Measurements from ENCODE around the gene ALPK1.

ALPK1 gene

DNA sequence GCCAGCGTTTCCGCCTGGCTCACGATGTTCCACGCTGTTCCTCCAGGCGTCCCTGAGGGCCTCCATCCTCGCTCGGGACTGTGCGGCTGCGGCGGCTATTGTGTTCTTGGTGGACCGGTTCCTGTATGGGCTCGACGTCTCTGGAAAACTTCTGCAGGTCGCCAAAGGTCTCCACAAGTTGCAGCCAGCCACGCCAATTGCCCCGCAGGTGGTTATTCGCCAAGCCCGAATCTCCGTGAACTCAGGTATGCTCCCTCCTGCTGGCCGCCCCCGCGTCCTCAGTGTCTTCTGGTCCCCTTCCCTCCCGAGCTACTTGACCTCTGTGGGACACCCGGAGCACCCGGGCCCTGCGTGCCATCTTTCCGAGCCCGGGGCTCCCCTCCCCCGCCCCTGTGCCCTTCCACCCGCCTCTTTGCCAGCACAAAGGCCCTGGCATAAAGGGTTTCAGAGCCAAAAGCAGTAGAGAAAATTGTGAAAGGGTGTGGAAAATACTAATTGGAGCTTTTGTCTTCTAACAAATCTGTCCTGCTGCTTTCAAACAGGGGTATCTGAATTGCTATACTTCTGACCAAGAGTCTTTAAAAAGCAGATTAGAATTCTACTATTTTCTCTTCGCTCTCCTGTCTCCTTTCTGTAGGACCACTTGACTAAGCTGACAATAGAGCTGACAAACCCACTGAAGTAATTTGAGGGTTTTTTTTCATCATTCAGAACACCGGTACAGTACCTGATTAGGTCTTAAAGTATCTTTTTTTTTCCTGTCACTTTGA is 114.8 kb downstream of the ALPK1 start:
- no peak for DNase-seq
- no peaks in the 10 kb centered on the region for H3K79me2 ChIP-seq (ENCODE audit: low read length)
- no peak overlapping the region for H3K27ac ChIP-seq (ENCODE audit: low read length)
- no peak for TF ChIP-seq EZH2phosphoT487 (IDR thresholded peaks at IDR 0.05; ENCODE audit: low read length)
- no peak for TF ChIP-seq EZH2 (optimal IDR thresholded peaks at IDR 0.05; ENCODE audit: low read depth, low read length)
- TF ChIP-seq, protein P1, sequence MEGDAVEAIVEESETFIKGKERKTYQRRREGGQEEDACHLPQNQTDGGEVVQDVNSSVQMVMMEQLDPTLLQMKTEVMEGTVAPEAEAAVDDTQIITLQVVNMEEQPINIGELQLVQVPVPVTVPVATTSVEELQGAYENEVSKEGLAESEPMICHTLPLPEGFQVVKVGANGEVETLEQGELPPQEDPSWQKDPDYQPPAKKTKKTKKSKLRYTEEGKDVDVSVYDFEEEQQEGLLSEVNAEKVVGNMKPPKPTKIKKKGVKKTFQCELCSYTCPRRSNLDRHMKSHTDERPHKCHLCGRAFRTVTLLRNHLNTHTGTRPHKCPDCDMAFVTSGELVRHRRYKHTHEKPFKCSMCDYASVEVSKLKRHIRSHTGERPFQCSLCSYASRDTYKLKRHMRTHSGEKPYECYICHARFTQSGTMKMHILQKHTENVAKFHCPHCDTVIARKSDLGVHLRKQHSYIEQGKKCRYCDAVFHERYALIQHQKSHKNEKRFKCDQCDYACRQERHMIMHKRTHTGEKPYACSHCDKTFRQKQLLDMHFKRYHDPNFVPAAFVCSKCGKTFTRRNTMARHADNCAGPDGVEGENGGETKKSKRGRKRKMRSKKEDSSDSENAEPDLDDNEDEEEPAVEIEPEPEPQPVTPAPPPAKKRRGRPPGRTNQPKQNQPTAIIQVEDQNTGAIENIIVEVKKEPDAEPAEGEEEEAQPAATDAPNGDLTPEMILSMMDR (IDR thresholded peaks at IDR 0.05; ENCODE audit: low read length) = no peak
- H3K9me2 ChIP-seq (replicated peaks; ENCODE audit: insufficient read depth, low read length) = no peaks in the 10 kb centered on the region
- no peak overlapping the region for H2AFZ ChIP-seq (ENCODE audit: low read length)
- H3K36me3 ChIP-seq (replicated peaks; ENCODE audit: insufficient read depth, low read length) = no peaks in the 10 kb centered on the region
- H3K9ac ChIP-seq (ENCODE audit: low read length) = no peak overlapping the region
- no peak overlapping the region for H3K4me2 ChIP-seq (ENCODE audit: low read depth, low read length)
- no peaks in the 10 kb centered on the region for H3K4me1 ChIP-seq (ENCODE audit: low read length)
- H3K9me3 ChIP-seq (replicated peaks; ENCODE audit: insufficient read depth, low read length) = no peaks in the 10 kb centered on the region
- no peaks in the 10 kb centered on the region for H3F3A ChIP-seq (ENCODE audit: insufficient read depth, low read length)
- no peak overlapping the region for H3K4me3 ChIP-seq (ENCODE audit: low read length)
- H4K20me1 ChIP-seq (ENCODE audit: insufficient read depth, low read length) = no peaks in the 10 kb centered on the region
- no peaks in the 10 kb centered on the region for H3K27me3 ChIP-seq (replicated peaks; ENCODE audit: insufficient read depth, low read length)

DNA sequence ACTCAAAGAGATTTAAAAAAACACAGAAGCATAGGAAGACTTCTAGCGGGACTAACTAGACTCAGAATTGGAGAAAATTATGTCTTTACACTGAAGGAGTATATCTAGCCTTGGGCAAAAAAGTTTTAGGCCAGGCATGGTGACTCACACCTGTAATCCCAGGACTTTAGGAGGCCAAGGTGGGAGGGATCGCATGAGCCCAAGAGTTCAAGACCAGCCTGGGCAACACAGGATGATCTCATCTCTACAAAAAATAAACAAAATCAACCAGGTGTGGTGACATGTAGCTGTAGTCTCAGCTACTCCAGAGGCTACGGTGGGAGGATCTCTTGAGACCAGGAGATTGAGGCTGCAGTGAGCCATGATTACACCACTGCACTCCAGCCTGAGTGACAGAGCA is 119.3 kb downstream of the ALPK1 start:
- Histone ChIP-seq H3K36me3 (replicated peaks; ENCODE audit: insufficient read depth, low read length) (no peaks in the 10 kb centered on the region), H3K79me2 (ENCODE audit: low read length) (no peaks in the 10 kb centered on the region), H4K20me1 (ENCODE audit: insufficient read depth, low read length) (no peaks in the 10 kb centered on the region), H3K9me2 (replicated peaks; ENCODE audit: insufficient read depth, low read length) (no peaks in the 10 kb centered on the region), H3K4me1 (ENCODE audit: low read length) (no peaks in the 10 kb centered on the region), H3K9me3 (replicated peaks; ENCODE audit: insufficient read depth, low read length) (no peaks in the 10 kb centered on the region), H3K27me3 (replicated peaks; ENCODE audit: insufficient read depth, low read length) (no peaks in the 10 kb centered on the region), H3K4me3 (ENCODE audit: low read length) (no peak overlapping the region), H3F3A (ENCODE audit: insufficient read depth, low read length) (no peaks in the 10 kb centered on the region), H3K4me2 (ENCODE audit: low read depth, low read length) (no peak overlapping the region), H2AFZ (ENCODE audit: low read length) (no peak overlapping the region), H3K9ac (ENCODE audit: low read length) (no peak overlapping the region), H3K27ac (ENCODE audit: low read length) (no peak overlapping the region)
- TF ChIP-seq, protein P1 (IDR thresholded peaks at IDR 0.05; ENCODE audit: low read length) = no peak
- no peak for TF ChIP-seq EZH2 (optimal IDR thresholded peaks at IDR 0.05; ENCODE audit: low read depth, low read length)
- no peak for TF ChIP-seq EZH2phosphoT487 (IDR thresholded peaks at IDR 0.05; ENCODE audit: low read length)
- DNase-seq = no peak

DNA sequence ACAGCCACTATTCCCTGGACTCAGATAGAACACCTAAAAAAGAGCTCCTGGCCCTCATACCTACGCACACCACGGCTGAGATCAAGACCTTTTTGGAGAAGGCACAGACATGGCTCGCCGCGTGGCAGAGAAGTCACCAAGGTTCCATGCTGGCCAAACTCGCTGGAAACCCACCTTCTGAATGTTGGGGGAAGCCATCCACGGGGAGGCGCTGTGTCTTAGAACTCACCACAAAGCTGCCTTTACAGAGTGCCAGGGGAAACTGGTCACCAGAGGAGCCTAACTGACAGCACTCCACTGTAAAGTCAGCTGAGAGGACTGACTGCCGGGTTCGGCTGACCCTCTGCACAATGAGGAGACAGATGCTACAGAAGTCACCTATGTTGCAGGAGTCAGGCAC is 120.9 kb downstream of the ALPK1 start:
- Histone ChIP-seq H3K9me3 (replicated peaks; ENCODE audit: insufficient read depth, low read length) (no peaks in the 10 kb centered on the region), H4K20me1 (ENCODE audit: insufficient read depth, low read length) (no peaks in the 10 kb centered on the region), H3K27ac (ENCODE audit: low read length) (no peak overlapping the region), H3K79me2 (ENCODE audit: low read length) (no peaks in the 10 kb centered on the region), H3K4me1 (ENCODE audit: low read length) (no peaks in the 10 kb centered on the region), H3K27me3 (replicated peaks; ENCODE audit: insufficient read depth, low read length) (no peaks in the 10 kb centered on the region), H2AFZ (ENCODE audit: low read length) (no peak overlapping the region), H3K36me3 (replicated peaks; ENCODE audit: insufficient read depth, low read length) (no peaks in the 10 kb centered on the region), H3K9me2 (replicated peaks; ENCODE audit: insufficient read depth, low read length) (no peaks in the 10 kb centered on the region), H3K4me2 (ENCODE audit: low read depth, low read length) (no peak overlapping the region), H3F3A (ENCODE audit: insufficient read depth, low read length) (no peaks in the 10 kb centered on the region), H3K4me3 (ENCODE audit: low read length) (no peak overlapping the region), H3K9ac (ENCODE audit: low read length) (no peak overlapping the region)
- TF ChIP-seq, protein P1 (IDR thresholded peaks at IDR 0.05; ENCODE audit: low read length) = peak; percentile 19
- no peak for TF ChIP-seq EZH2 (optimal IDR thresholded peaks at IDR 0.05; ENCODE audit: low read depth, low read length)
- DNase-seq = no peak
